Spleen (tissue), 11 donors: ENCODE results near the gene TNFAIP8. TPM values are rescaled to one million over a fixed set of nuclear protein-coding genes. Genes with fewer than 3 reads are reported as not detected.

Experiments used
- DNase-seq: peaks from one replicate; pipeline ENCODE4 v3.0.0-alpha.2; 2020
- H3K27ac ChIP-seq, 8 donors: fragments of 200-600 bp; sonication (generic) in 7 of 8; 1 replicate in 4 of 8; 2 replicates in 4 of 8; pipeline versions ENCODE4 v1.5.0 to v1.8.0; 2016 to 2021; ENCODE audit warnings: inconsistent platforms in 4 of 8, mild to moderate bottlenecking in 4 of 8, moderate library complexity in 1 of 8
- H3K27me3 ChIP-seq, 7 donors: fragments of 200-600 bp; sonication (generic) in 6 of 7; replicated peaks in 1 of 7; 1 replicate in 4 of 7; 2 replicates in 3 of 7; pipeline versions ENCODE4 v1.5.0 to v1.8.0; 2016 to 2021; ENCODE audit warnings: inconsistent platforms in 3 of 7, mild to moderate bottlenecking in 1 of 7
- H3K36me3 ChIP-seq, 6 donors: fragments of 200-600 bp; sonication (generic) in 5 of 6; 1 replicate in 4 of 6; 2 replicates in 2 of 6; pipeline versions ENCODE4 v1.5.0 to v1.8.0; 2016 to 2021; ENCODE audit warnings: inconsistent platforms in 2 of 6
- H3K4me1 ChIP-seq, 6 donors: fragments of 200-600 bp; sonication (generic) in 5 of 6; 1 replicate in 3 of 6; 2 replicates in 3 of 6; pipeline versions ENCODE4 v1.5.0 to v1.8.0; 2016 to 2021; ENCODE audit warnings: inconsistent platforms in 3 of 6
- H3K4me3 ChIP-seq, 8 donors: fragments of 200-600 bp; sonication (generic) in 7 of 8; 1 replicate in 4 of 8; 2 replicates in 4 of 8; pipeline versions ENCODE4 v1.5.0 to v1.8.0; 2016 to 2021; ENCODE audit warnings: inconsistent platforms in 4 of 8, mild to moderate bottlenecking in 4 of 8, moderate library complexity in 2 of 8
- H3K9me3 ChIP-seq, 8 donors: fragments of 200-600 bp; sonication (generic) in 7 of 8; 1 replicate in 4 of 8; 2 replicates in 4 of 8; pipeline versions ENCODE4 v1.5.0 to v1.8.0; 2016 to 2021; ENCODE audit warnings: inconsistent platforms in 4 of 8
- CTCF ChIP-seq, 11 experiments: fragments of 200-600 bp in 7 of 11; fragments of 450-650 bp in 4 of 11; sonication (generic) in 4 of 11; IDR thresholded peaks in 8 of 11; conservative IDR thresholded peaks in 3 of 11; 1 replicate in 7 of 11; 2 replicates in 4 of 11; pipeline versions ENCODE4 v1.4.0 to v1.8.0; 2016 to 2021; ENCODE audit warnings: antibody characterized with exemption in 11 of 11, inconsistent platforms in 4 of 11, mild to moderate bottlenecking in 1 of 11
- POLR2A ChIP-seq, 3 donors: fragments of 450-650 bp; IDR thresholded peaks; one replicate each; pipeline ENCODE4 v1.5.1; 2017; ENCODE audit warnings: antibody characterized with exemption in 3 of 3, mild to moderate bottlenecking in 1 of 3
- POLR2AphosphoS5 ChIP-seq, 3 donors: sonication (generic); formaldehyde crosslinking; IDR thresholded peaks; one replicate each; pipeline ENCODE4 v1.5.1; 2017; ENCODE audit warnings: antibody characterized with exemption in 3 of 3
- WGBS, 5 donors: extraction: QIAGEN DNeasy Blood & Tissue Kit in 3 of 5; methylation state at CpG; one replicate each; pipeline versions ENCODE4 v1.1.5 to v1.1.7; 2013 to 2018; 5-methylcytosine and 5-hydroxymethylcytosine counted together
- intact Hi-C: fragments of 100-400 bp; cut with DNase I; formaldehyde crosslinking; loops from one replicate; pipeline ENCODE4 v1.15.0; 2023; ENCODE audit warnings: low total_unique reads
- polyA plus RNA-seq, 3 donors: library from polyadenylated mRNA; stranded (reverse); fragments of 200-250 nt; gene quantifications; one replicate each; pipeline ENCODE4 v1.2.1, GENCODE V29; 2013
- total RNA-seq, 7 donors: library from RNA; depleted of rRNA in 3 of 7; stranded (reverse); fragments of >200 nt in 3 of 7; fragmentation: NEBNext Ultra II Directional in 4 of 7; extraction: Animal tissue kit (Norgen Biotek cat#: 25700) in 4 of 7; gene quantifications; one replicate each; pipeline versions ENCODE4 v1.1.0 to v1.2.1, GENCODE V29; 2016 to 2021
- donor health status: healthy with polysubstance abuse.
- donor health status: DM: no; HTN: no; CAD: no; lungs with moderate emphysema.
- donor health status: DM: no; HTN: no; CAD: no.
- donor health status: Bipolar disorder and iron deficiency.
- donor health status: healthy.
- donor health status: DM: no; HTN: no; CAD: no.
- donor health status: DM: yes; HTN: yes; CAD: no.

Gene TNFAIP8
- total and polyA plus RNA-seq, 10 donors, result 71.1 to 123 (median 101) TPM

GRCh38 chr5:119346394-119346793 is 9.4 kb upstream of the TNFAIP8 start:
- Histone ChIP-seq H3K4me3 (peak overlapping the region in 1 of 8 donors; percentile 36), H3K27me3 (no peaks in the 10 kb centered on the region), H3K27ac (peak overlapping the region in 6 of 8 donors; percentile 4 to 91 (median 60)), H3K36me3 (no peaks in the 10 kb centered on the region), H3K9me3 (no peaks in the 10 kb centered on the region), H3K4me1 (peaks cover 44 to 97% (median 80%) of the 10 kb centered on the region in 6 donors)
- WGBS, 5 donors, result 51 to 63% (median 60%) methylated on average over 2 of the region's 2 CpGs
- intact Hi-C loops, result no loop called here
- no peak for DNase-seq
- TF ChIP-seq POLR2AphosphoS5 (IDR thresholded peaks at IDR 0.05) (no peak), POLR2A (IDR thresholded peaks at IDR 0.05) (no peak), CTCF (IDR thresholded peaks at IDR 0.05 in 8 of 11, conservative IDR thresholded peaks at IDR 0.05 in 3 of 11) (no peak)

GRCh38 chr5:119347574-119347973 is 8.2 kb upstream of the TNFAIP8 start:
- peak overlapping the region in 1 of 8 donors; percentile 18 for H3K27ac ChIP-seq
- no peaks in the 10 kb centered on the region for H3K27me3 ChIP-seq
- no peaks in the 10 kb centered on the region for H3K36me3 ChIP-seq
- TF ChIP-seq CTCF (IDR thresholded peaks at IDR 0.05 in 8 of 11, conservative IDR thresholded peaks at IDR 0.05 in 3 of 11), result no peak
- no peak for TF ChIP-seq POLR2AphosphoS5 (IDR thresholded peaks at IDR 0.05)
- no peak for TF ChIP-seq POLR2A (IDR thresholded peaks at IDR 0.05)
- H3K4me3 ChIP-seq, result no peak overlapping the region
- no peak for DNase-seq
- H3K9me3 ChIP-seq, result no peaks in the 10 kb centered on the region
- intact Hi-C loops, result no loop called here
- 0 to 55% (median 13%) methylated on average over 1 of the region's 1 CpG for WGBS, 5 donors
- peaks cover 39 to 97% (median 73%) of the 10 kb centered on the region in 6 donors for H3K4me1 ChIP-seq

GRCh38 chr5:119347991-119348390 is 7.8 kb upstream of the TNFAIP8 start:
- intact Hi-C loops, result no loop called here
- 47 to 93% (median 79%) methylated on average over 1 of the region's 1 CpG for WGBS, 5 donors

GRCh38 chr5:119353213-119353612 is 2.6 kb upstream of the TNFAIP8 start:
- WGBS, 5 donors, result 43 to 69% (median 55%) methylated on average over 2 of the region's 2 CpGs
- H3K27me3 ChIP-seq, result no peaks in the 10 kb centered on the region
- no peaks in the 10 kb centered on the region for H3K36me3 ChIP-seq
- peak overlapping the region in 7 of 8 donors; percentile 64 to 93 (median 89) for H3K27ac ChIP-seq
- H3K4me3 ChIP-seq, result peak overlapping the region in 3 of 8 donors; percentile 4 to 86 (median 6)
- no peaks in the 10 kb centered on the region for H3K9me3 ChIP-seq
- TF ChIP-seq POLR2A (IDR thresholded peaks at IDR 0.05) (no peak), POLR2AphosphoS5 (IDR thresholded peaks at IDR 0.05) (no peak), CTCF (IDR thresholded peaks at IDR 0.05 in 8 of 11, conservative IDR thresholded peaks at IDR 0.05 in 3 of 11) (no peak)
- peaks cover 18 to 97% (median 62%) of the 10 kb centered on the region in 6 donors for H3K4me1 ChIP-seq
- DNase-seq, result no peak
- intact Hi-C loops, result no loop called here

More at GRCh38 chr5:119347991-119348390, 7.8 kb upstream of the TNFAIP8 start:
- no peak overlapping the region for H3K4me3 ChIP-seq
- no peaks in the 10 kb centered on the region for H3K36me3 ChIP-seq
- H3K9me3 ChIP-seq, result no peaks in the 10 kb centered on the region
- peaks cover 35 to 97% (median 73%) of the 10 kb centered on the region in 6 donors for H3K4me1 ChIP-seq
- H3K27me3 ChIP-seq, result no peaks in the 10 kb centered on the region
- DNase-seq, result no peak
- H3K27ac ChIP-seq, result peak overlapping the region in 2 of 8 donors; percentile 7 to 18
- TF ChIP-seq CTCF (IDR thresholded peaks at IDR 0.05 in 8 of 11, conservative IDR thresholded peaks at IDR 0.05 in 3 of 11), result no peak
- no peak for TF ChIP-seq POLR2A (IDR thresholded peaks at IDR 0.05)
- TF ChIP-seq POLR2AphosphoS5 (IDR thresholded peaks at IDR 0.05), result no peak
